ENCODE results near the gene PLA2G6.

DNA sequence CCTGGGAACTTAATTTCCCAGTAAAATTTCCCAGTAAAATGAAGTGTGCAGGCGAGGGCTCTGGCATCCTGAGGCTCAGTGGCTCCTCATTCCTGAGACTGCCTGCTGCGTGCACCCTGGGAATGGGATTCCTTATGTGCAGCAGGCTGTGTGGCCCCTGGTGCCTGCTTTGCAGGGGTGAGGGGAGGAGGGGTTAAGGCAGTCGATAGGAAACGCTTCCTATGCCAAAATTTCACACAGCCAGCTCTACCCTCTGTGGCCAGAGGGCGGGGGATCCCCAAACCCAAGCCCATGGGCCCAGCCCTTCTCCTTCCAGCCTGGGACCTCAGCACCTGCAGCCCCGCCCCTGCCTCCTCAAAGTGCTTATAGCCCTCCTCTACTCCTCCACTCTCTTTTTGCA is 59.0 kb downstream of the PLA2G6 start:
- TF ChIP-seq, protein P1, sequence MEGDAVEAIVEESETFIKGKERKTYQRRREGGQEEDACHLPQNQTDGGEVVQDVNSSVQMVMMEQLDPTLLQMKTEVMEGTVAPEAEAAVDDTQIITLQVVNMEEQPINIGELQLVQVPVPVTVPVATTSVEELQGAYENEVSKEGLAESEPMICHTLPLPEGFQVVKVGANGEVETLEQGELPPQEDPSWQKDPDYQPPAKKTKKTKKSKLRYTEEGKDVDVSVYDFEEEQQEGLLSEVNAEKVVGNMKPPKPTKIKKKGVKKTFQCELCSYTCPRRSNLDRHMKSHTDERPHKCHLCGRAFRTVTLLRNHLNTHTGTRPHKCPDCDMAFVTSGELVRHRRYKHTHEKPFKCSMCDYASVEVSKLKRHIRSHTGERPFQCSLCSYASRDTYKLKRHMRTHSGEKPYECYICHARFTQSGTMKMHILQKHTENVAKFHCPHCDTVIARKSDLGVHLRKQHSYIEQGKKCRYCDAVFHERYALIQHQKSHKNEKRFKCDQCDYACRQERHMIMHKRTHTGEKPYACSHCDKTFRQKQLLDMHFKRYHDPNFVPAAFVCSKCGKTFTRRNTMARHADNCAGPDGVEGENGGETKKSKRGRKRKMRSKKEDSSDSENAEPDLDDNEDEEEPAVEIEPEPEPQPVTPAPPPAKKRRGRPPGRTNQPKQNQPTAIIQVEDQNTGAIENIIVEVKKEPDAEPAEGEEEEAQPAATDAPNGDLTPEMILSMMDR (IDR thresholded peaks at IDR 0.05) = no peak
- TF ChIP-seq POLR2A (IDR thresholded peaks at IDR 0.05) = no peak

Data from esophagus squamous epithelium (tissue), 4 donors.